Sigmoid colon (tissue), 7 donors: ENCODE measurements around the gene CEP20. TPM values are rescaled to one million over a fixed set of nuclear protein-coding genes. Genes with fewer than 3 reads are reported as not detected.

Source experiments
- DNase-seq: peaks from one replicate; pipeline ENCODE4 v3.0.0-alpha.2; 2019
- H3K27ac ChIP-seq, 4 donors: fragments of 200-600 bp; sonication (generic); one replicate each; pipeline ENCODE4 v1.5.1; 2016 to 2019; ENCODE audit warnings: mild to moderate bottlenecking in 1 of 4
- H3K27me3 ChIP-seq, 3 donors: fragments of 200-600 bp; sonication (generic); one replicate each; pipeline ENCODE4 v1.5.1; 2019; ENCODE audit warnings: mild to moderate bottlenecking in 1 of 3
- H3K36me3 ChIP-seq, 4 donors: fragments of 200-600 bp; sonication (generic); one replicate each; pipeline ENCODE4 v1.5.1; 2016 to 2019
- H3K4me1 ChIP-seq, 4 donors: fragments of 200-600 bp; sonication (generic); one replicate each; pipeline ENCODE4 v1.5.1; 2017 to 2019
- H3K4me3 ChIP-seq, 4 donors: fragments of 200-600 bp; sonication (generic); one replicate each; pipeline ENCODE4 v1.5.1; 2017 to 2019; ENCODE audit warnings: mild to moderate bottlenecking in 2 of 4, moderate library complexity in 1 of 4
- H3K9me3 ChIP-seq, 4 donors: fragments of 200-600 bp in 3 of 4; sonication (generic) in 3 of 4; one replicate each; pipeline versions ENCODE4 v1.5.1 to v1.6.1; 2013 to 2019
- CTCF ChIP-seq, 4 experiments: fragments of 450-650 bp in 3 of 4; fragments of 200-600 bp in 1 of 4; IDR thresholded peaks; one replicate each; pipeline ENCODE4 v1.5.1; 2016 to 2019; ENCODE audit warnings: antibody characterized with exemption in 4 of 4, mild to moderate bottlenecking in 3 of 4, moderate library complexity in 2 of 4
- EP300 ChIP-seq, 4 donors: sonication (generic); formaldehyde crosslinking; IDR thresholded peaks; one replicate each; pipeline ENCODE4 v1.6.1; 2017; ENCODE audit warnings: antibody characterized with exemption in 4 of 4
- POLR2A ChIP-seq, 2 donors: fragments of 450-650 bp; IDR thresholded peaks; one replicate each; pipeline ENCODE4 v1.6.1; 2016; ENCODE audit warnings: antibody characterized with exemption in 2 of 2, mild to moderate bottlenecking in 2 of 2, moderate library complexity in 2 of 2
- POLR2AphosphoS5 ChIP-seq, 4 donors: sonication (generic); formaldehyde crosslinking; IDR thresholded peaks; one replicate each; pipeline ENCODE4 v1.6.1; 2017; ENCODE audit warnings: antibody characterized with exemption in 4 of 4
- WGBS, 2 donors: extraction: QIAGEN DNeasy Blood & Tissue Kit; methylation state at CpG; one replicate each; pipeline ENCODE4 v1.1.7; 2013; 5-methylcytosine and 5-hydroxymethylcytosine counted together
- intact Hi-C: fragments of 100-400 bp; cut with DNase I; formaldehyde crosslinking; loops from one replicate; pipeline ENCODE4 v1.15.1; 2023
- polyA plus RNA-seq, 3 donors: library from polyadenylated mRNA; stranded (reverse); fragments of 200-250 nt; gene quantifications; one replicate each; pipeline ENCODE4 v1.2.3, GENCODE V29; 2013
- total RNA-seq, 4 donors: library from RNA; depleted of rRNA; stranded (reverse); fragments of >200 nt; gene quantifications; one replicate each; pipeline ENCODE4 v1.1.0, GENCODE V29; 2016
- donor health status: healthy with polysubstance abuse.
- donor health status: Bipolar disorder and iron deficiency.
- donor health status: healthy.

The CEP20 gene
- total and polyA plus RNA-seq, 7 donors = 23.9 to 44.2 (median 31.6) TPM

GRCh38 chr16:15885560-15886001, 2.8 kb downstream of the CEP20 start:
- intact Hi-C loops = loop anchor here (5.0 kb wide), 2 partner anchors 137 to 167 kb away; no protein-coding TSS in a partner anchor
- Histone ChIP-seq H3K4me1 (peaks cover 0 to 39% (median 39%) of the 10 kb centered on the region in 4 donors), H3K9me3 (no peaks in the 10 kb centered on the region), H3K36me3 (peaks cover 4 to 22% (median 5%) of the 10 kb centered on the region in 4 donors), H3K27ac (peak overlapping the region in 2 of 4 donors; percentile 12 to 24), H3K4me3 (no peak overlapping the region), H3K27me3 (no peaks in the 10 kb centered on the region)
- DNase-seq = no peak
- TF ChIP-seq CTCF (IDR thresholded peaks at IDR 0.05) (no peak), POLR2AphosphoS5 (IDR thresholded peaks at IDR 0.05) (no peak), EP300 (IDR thresholded peaks at IDR 0.05) (no peak), POLR2A (IDR thresholded peaks at IDR 0.05) (no peak)
- 93 to 96% methylated on average over 5 of the region's 5 CpGs for WGBS, 2 donors

- Histone ChIP-seq H3K4me1 (peaks cover 0 to 45% (median 34%) of the 10 kb centered on the region in 4 donors), H3K27ac (no peak overlapping the region), H3K27me3 (no peaks in the 10 kb centered on the region), H3K9me3 (no peaks in the 10 kb centered on the region), H3K4me3 (no peak overlapping the region), H3K36me3 (peaks cover 4 to 36% (median 5%) of the 10 kb centered on the region in 4 donors)
- DNase-seq = no peak
- WGBS, 2 donors = 96 to 98% methylated on average over 3 of the region's 3 CpGs
- TF ChIP-seq EP300 (IDR thresholded peaks at IDR 0.05) = no peak
- TF ChIP-seq POLR2AphosphoS5 (IDR thresholded peaks at IDR 0.05) = no peak
- no peak for TF ChIP-seq CTCF (IDR thresholded peaks at IDR 0.05)
- no peak for TF ChIP-seq POLR2A (IDR thresholded peaks at IDR 0.05)
- intact Hi-C loops = no loop called here
These were observed 5.8 kb downstream of the CEP20 start for GRCh38 chr16:15882563-15882962.

GRCh38 chr16:15881794-15882379, 6.5 kb downstream of the CEP20 start:
- no peak for TF ChIP-seq EP300 (IDR thresholded peaks at IDR 0.05)
- no peak for TF ChIP-seq CTCF (IDR thresholded peaks at IDR 0.05)
- no peak for TF ChIP-seq POLR2A (IDR thresholded peaks at IDR 0.05)
- no peak for TF ChIP-seq POLR2AphosphoS5 (IDR thresholded peaks at IDR 0.05)

GRCh38 chr16:15880434-15881308, 7.7 kb downstream of the CEP20 start:
- TF ChIP-seq POLR2AphosphoS5 (IDR thresholded peaks at IDR 0.05) (no peak), CTCF (IDR thresholded peaks at IDR 0.05) (no peak), EP300 (IDR thresholded peaks at IDR 0.05) (no peak), POLR2A (IDR thresholded peaks at IDR 0.05) (no peak)
- no peak for DNase-seq
- Histone ChIP-seq H3K27me3 (no peaks in the 10 kb centered on the region), H3K4me1 (peaks cover 0 to 28% (median 15%) of the 10 kb centered on the region in 4 donors), H3K27ac (peak overlapping the region in 3 of 4 donors; percentile 60 to 76 (median 75)), H3K36me3 (peaks cover 4 to 36% (median 5%) of the 10 kb centered on the region in 4 donors), H3K9me3 (no peaks in the 10 kb centered on the region), H3K4me3 (no peak overlapping the region)
- intact Hi-C loops = no loop called here
- 94% methylated on average over 5 of the region's 5 CpGs for WGBS, 2 donors

More at GRCh38 chr16:15881794-15882379, 6.5 kb downstream of the CEP20 start:
- WGBS, 2 donors = 93 to 95% methylated on average over 13 of the region's 13 CpGs
- Histone ChIP-seq H3K4me1 (peaks cover 0 to 38% (median 27%) of the 10 kb centered on the region in 4 donors), H3K27ac (no peak overlapping the region), H3K36me3 (peaks cover 4 to 36% (median 5%) of the 10 kb centered on the region in 4 donors), H3K27me3 (no peaks in the 10 kb centered on the region), H3K9me3 (no peaks in the 10 kb centered on the region), H3K4me3 (no peak overlapping the region)
- DNase-seq = no peak
- intact Hi-C loops = no loop called here
